Measurements from ENCODE around the gene HOXA7.
A peak's percentile ranks its signal among the peaks of the same experiment; 100 is the strongest.

DNA sequence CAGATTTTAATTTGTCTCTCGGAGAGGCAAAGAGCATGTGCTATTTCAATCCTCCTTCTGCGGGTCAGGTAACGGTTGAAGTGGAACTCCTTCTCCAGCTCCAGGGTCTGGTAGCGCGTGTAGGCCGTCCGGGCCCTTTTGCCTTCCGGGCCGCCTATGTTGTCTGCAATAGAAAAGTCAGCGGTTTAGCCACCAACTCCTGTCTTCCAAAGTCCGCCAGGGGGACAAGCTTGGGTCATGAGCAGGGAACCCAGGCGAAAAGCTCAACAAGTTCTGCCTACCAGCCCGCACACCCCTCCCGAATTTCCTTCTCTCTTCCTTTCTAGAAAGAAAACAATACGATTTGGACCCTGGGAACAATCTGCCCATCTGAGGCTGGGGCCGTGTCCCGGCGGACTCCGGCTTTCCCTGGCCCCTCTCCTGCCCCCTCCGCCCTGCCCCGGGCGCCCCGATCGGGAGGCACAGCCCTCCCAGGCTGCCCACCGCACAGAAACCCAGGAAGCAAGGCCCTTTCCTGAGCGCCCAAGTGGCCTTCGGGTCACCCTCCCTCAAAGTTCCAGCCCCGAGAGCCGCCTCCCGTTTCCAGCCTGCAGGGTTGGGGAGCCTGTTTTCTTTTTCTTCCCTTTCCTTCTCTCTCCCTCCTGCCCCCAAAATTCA, 14.4 kb downstream of the HOXA7 start:
- TF ChIP-seq, protein P1, sequence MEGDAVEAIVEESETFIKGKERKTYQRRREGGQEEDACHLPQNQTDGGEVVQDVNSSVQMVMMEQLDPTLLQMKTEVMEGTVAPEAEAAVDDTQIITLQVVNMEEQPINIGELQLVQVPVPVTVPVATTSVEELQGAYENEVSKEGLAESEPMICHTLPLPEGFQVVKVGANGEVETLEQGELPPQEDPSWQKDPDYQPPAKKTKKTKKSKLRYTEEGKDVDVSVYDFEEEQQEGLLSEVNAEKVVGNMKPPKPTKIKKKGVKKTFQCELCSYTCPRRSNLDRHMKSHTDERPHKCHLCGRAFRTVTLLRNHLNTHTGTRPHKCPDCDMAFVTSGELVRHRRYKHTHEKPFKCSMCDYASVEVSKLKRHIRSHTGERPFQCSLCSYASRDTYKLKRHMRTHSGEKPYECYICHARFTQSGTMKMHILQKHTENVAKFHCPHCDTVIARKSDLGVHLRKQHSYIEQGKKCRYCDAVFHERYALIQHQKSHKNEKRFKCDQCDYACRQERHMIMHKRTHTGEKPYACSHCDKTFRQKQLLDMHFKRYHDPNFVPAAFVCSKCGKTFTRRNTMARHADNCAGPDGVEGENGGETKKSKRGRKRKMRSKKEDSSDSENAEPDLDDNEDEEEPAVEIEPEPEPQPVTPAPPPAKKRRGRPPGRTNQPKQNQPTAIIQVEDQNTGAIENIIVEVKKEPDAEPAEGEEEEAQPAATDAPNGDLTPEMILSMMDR (IDR thresholded peaks at IDR 0.05): peak in 3 of 6 experiments; percentile 11 to 17 (median 15)
- TF ChIP-seq POLR2A (IDR thresholded peaks at IDR 0.05): no peak

Data from Peyer's patch (tissue), 4 donors.